ENCODE measurements around the gene LFNG. TPM values are rescaled to one million over a fixed set of nuclear protein-coding genes. Genes with fewer than 3 reads are reported as not detected.

Gene LFNG
- total RNA-seq, 1 donor from 2014 or later: 58.0 TPM

DNA sequence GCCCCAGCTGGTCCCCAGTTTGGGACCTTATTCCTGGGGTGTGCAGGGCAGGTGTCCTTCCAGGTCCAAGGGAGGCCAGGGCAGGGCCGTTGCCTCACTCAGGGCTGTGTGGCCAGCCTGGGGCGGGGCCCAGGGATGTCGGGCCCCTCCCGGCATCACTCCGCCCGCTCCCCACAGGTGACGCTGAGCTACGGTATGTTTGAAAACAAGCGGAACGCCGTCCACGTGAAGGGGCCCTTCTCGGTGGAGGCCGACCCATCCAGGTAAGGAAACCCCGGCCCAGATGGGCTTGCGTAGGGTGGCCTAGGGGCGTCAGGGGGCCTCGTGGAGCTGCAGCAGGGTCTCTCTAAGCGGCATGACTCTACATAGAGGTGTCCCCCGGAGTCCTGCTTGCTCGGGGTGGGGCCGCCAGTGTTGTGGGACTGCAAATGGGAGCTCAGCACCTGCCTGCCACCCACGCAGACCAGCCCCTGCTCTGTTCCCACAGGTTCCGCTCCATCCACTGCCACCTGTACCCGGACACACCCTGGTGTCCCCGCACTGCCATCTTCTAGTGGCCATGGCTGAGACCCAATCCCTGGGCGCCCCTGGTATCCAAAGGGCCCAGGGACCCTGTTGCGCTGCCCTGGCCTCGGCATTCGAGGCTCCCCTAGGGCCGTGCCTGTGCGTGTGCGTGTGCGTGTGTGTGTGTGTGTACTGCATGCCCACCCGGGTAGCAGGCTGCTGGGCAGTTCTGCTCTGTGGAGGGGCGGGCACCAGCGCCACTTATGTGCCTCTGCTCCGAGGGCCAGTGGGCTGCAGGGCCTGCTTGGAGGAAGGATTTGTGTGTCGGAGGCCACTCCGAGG, 7.3 kb downstream of the LFNG start:
- Mint-ChIP-seq H3K4me1 (peaks cover 49% of the 10 kb centered on the region), H3K9me3 (no peaks in the 10 kb centered on the region), H3K27me3 (ENCODE audit: insufficient read depth, low read depth) (peaks cover 7% of the 10 kb centered on the region), H3K4me3 (peak overlapping the region; percentile 38), H3K36me3 (peaks cover 6% of the 10 kb centered on the region), H3K27ac (no peak overlapping the region)
- no peak overlapping the region for H3K4me3 ChIP-seq
- no peak overlapping the region for H3K27ac ChIP-seq
- H3K9ac ChIP-seq: no peak overlapping the region
- H3F3A ChIP-seq (ENCODE audit: low read depth): peaks cover 82% of the 10 kb centered on the region
- H3K4me1 ChIP-seq: peaks cover 47% of the 10 kb centered on the region
- H3K4me2 ChIP-seq: no peak overlapping the region
- H4K20me1 ChIP-seq (ENCODE audit: low read depth): peaks cover 92% of the 10 kb centered on the region
- H3K79me2 ChIP-seq (ENCODE audit: low read depth): peaks cover 49% of the 10 kb centered on the region
- no peaks in the 10 kb centered on the region for H3K36me3 ChIP-seq
- no peaks in the 10 kb centered on the region for H3K27me3 ChIP-seq
- no peaks in the 10 kb centered on the region for H3K9me3 ChIP-seq (ENCODE audit: low read depth)
- no peak overlapping the region for H2AFZ ChIP-seq (replicated peaks)
- TF ChIP-seq, protein P1, sequence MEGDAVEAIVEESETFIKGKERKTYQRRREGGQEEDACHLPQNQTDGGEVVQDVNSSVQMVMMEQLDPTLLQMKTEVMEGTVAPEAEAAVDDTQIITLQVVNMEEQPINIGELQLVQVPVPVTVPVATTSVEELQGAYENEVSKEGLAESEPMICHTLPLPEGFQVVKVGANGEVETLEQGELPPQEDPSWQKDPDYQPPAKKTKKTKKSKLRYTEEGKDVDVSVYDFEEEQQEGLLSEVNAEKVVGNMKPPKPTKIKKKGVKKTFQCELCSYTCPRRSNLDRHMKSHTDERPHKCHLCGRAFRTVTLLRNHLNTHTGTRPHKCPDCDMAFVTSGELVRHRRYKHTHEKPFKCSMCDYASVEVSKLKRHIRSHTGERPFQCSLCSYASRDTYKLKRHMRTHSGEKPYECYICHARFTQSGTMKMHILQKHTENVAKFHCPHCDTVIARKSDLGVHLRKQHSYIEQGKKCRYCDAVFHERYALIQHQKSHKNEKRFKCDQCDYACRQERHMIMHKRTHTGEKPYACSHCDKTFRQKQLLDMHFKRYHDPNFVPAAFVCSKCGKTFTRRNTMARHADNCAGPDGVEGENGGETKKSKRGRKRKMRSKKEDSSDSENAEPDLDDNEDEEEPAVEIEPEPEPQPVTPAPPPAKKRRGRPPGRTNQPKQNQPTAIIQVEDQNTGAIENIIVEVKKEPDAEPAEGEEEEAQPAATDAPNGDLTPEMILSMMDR (IDR thresholded peaks at IDR 0.05): no peak
- TF ChIP-seq EZH2 (IDR thresholded peaks at IDR 0.05) (no peak), EZH2phosphoT487 (IDR thresholded peaks at IDR 0.05) (no peak)
- no peak for DNase-seq (ENCODE audit: low spot score)

DNA sequence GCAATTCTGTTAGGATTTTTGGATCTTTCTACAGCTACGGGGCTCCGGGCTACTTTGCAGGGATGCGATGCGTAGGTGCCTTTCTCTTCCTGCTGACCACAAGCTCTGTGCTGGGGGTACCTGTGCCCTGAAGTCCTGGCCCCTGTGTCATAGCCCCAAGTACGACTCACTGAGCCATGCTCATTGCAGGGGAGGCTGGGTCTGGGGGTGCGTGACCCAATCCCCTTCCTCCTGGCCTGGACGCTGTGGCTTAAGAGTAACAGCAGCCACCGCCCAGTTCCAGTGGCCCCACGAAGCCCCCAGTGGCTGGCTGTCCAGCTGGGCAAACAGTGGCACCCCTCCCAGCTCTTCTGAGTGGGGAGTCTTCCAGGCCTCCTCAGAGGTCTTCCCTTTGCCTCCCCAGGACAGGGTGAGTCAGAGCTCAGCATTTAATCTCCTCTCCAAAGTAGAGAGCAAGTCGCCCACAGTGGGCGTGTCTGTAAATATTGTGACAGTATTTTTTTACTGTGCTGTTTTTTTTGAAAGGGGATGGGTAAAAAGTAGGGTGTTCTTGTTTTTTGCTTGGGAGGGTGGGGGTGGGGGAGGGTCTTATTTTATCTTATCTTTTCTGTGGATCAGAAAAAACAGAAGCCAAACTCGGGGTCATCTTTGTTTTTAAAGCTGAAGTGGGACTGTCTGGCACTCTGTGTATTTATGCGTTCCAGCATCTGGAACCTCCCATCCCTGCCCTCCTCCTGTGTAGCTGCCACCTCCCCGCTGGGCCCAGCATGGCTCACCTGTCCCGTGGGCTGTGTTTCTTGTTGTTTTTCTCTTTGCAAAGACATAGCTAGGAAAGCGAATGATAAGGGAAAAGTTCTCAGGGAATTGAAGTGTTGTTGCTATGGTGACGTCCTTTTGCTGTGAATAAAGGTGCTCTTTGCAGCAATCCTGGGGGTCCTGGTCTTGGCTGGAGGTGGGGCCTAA, 8.2 kb downstream of the LFNG start:
- no peaks in the 10 kb centered on the region for H3K9me3 Mint-ChIP-seq
- H3K27ac ChIP-seq: peak overlapping the region; percentile 25
- peaks cover 5% of the 10 kb centered on the region for H3K36me3 Mint-ChIP-seq
- peaks cover 83% of the 10 kb centered on the region for H4K20me1 ChIP-seq (ENCODE audit: low read depth)
- H3K9ac ChIP-seq: no peak overlapping the region
- peaks cover 74% of the 10 kb centered on the region for H3F3A ChIP-seq (ENCODE audit: low read depth)
- peaks cover 40% of the 10 kb centered on the region for H3K79me2 ChIP-seq (ENCODE audit: low read depth)
- H3K27me3 ChIP-seq: no peaks in the 10 kb centered on the region
- H3K4me3 Mint-ChIP-seq: peak overlapping the region; percentile 52
- no peak for TF ChIP-seq EZH2 (IDR thresholded peaks at IDR 0.05)
- TF ChIP-seq, protein P1 (IDR thresholded peaks at IDR 0.05): no peak
- no peak for TF ChIP-seq EZH2phosphoT487 (IDR thresholded peaks at IDR 0.05)
- peak overlapping the region; percentile 76 for H3K27ac Mint-ChIP-seq
- no peak overlapping the region for H3K4me3 ChIP-seq
- H3K4me1 Mint-ChIP-seq: peaks cover 45% of the 10 kb centered on the region
- H3K9me3 ChIP-seq (ENCODE audit: low read depth): no peaks in the 10 kb centered on the region
- DNase-seq (ENCODE audit: low spot score): no peak
- H2AFZ ChIP-seq (replicated peaks): no peak overlapping the region
- no peak overlapping the region for H3K4me2 ChIP-seq
- peaks cover 6% of the 10 kb centered on the region for H3K27me3 Mint-ChIP-seq (ENCODE audit: insufficient read depth, low read depth)
- H3K36me3 ChIP-seq: no peaks in the 10 kb centered on the region
- H3K4me1 ChIP-seq: peaks cover 38% of the 10 kb centered on the region

DNA sequence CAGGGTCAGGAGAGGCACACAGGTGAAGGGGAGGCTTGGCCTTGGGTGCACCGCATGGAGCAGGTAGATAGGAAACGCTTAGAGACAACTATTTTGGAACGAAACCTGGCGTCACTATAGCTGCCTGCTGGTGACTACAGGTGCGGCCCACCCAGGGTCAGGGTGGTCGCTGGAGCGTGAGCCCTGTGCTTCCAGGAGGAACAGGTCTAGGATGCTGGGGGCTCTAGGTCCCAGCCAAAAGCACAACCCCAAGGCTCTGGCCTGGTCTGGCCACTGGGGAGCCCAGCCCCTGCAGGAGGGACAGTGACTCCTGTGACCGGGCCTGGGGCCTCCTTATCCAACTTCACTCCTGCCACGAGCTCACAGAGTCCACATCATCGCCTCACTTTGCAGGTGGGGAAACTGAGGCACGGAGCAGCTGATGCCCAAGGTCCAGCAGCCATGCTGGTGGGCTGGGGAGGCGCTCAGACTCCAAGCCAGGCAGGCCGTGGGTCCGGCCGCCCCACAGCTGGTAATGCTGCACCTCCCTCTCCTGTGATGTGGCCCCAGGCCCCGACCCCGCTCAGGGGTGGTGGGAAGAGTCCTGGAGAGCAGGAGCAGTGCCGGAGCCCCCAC, 9.0 kb downstream of the LFNG start:
- TF ChIP-seq EZH2 (IDR thresholded peaks at IDR 0.05) (no peak), EZH2phosphoT487 (IDR thresholded peaks at IDR 0.05) (no peak)
- TF ChIP-seq, protein P1 (IDR thresholded peaks at IDR 0.05): no peak
- no peaks in the 10 kb centered on the region for H3K9me3 Mint-ChIP-seq
- H3K27me3 Mint-ChIP-seq (ENCODE audit: insufficient read depth, low read depth): peaks cover 6% of the 10 kb centered on the region
- Histone ChIP-seq H3K9ac (no peak overlapping the region), H3K36me3 (no peaks in the 10 kb centered on the region), H3F3A (ENCODE audit: low read depth) (peaks cover 68% of the 10 kb centered on the region), H3K9me3 (ENCODE audit: low read depth) (no peaks in the 10 kb centered on the region), H3K79me2 (ENCODE audit: low read depth) (peaks cover 32% of the 10 kb centered on the region), H3K27me3 (no peaks in the 10 kb centered on the region), H3K4me1 (peaks cover 30% of the 10 kb centered on the region), H3K4me3 (no peak overlapping the region), H4K20me1 (ENCODE audit: low read depth) (peaks cover 75% of the 10 kb centered on the region), H3K27ac (no peak overlapping the region), H2AFZ (replicated peaks) (no peak overlapping the region), H3K4me2 (no peak overlapping the region)
- peaks cover 5% of the 10 kb centered on the region for H3K36me3 Mint-ChIP-seq
- H3K4me1 Mint-ChIP-seq: peaks cover 40% of the 10 kb centered on the region
- peak overlapping the region; percentile 52 for H3K4me3 Mint-ChIP-seq
- peak overlapping the region; percentile 76 for H3K27ac Mint-ChIP-seq
- no peak for DNase-seq (ENCODE audit: low spot score)

Data from neural progenitor cell (in vitro differentiated cells).